PC-3 (cell line): Measurements from ENCODE around the gene P3H3.

Experiments
- EZH2 ChIP-seq: fragments of 300-600 bp; sonication (generic); IDR thresholded peaks from one replicate; pipeline ENCODE4 v1.6.1; 2017; ENCODE audit warnings: antibody characterized with exemption, mild to moderate bottlenecking, low read length; ENCODE audit not compliant: unreplicated experiment
- EZH2phosphoT487 ChIP-seq: fragments of 300-600 bp; sonication (generic); IDR thresholded peaks from 2 replicates; pipeline ENCODE4 v1.6.1; 2018; ENCODE audit warnings: mild to moderate bottlenecking, antibody characterized with exemption, low read length, borderline replicate concordance
- TF ChIP-seq, protein P1 (sequence below): fragments of 300-600 bp; sonication (generic); conservative IDR thresholded peaks from 2 replicates; pipeline ENCODE4 v1.5.1; 2017; ENCODE audit warnings: antibody characterized with exemption, low read depth, mild to moderate bottlenecking, low read length

- TF ChIP-seq, protein P1, sequence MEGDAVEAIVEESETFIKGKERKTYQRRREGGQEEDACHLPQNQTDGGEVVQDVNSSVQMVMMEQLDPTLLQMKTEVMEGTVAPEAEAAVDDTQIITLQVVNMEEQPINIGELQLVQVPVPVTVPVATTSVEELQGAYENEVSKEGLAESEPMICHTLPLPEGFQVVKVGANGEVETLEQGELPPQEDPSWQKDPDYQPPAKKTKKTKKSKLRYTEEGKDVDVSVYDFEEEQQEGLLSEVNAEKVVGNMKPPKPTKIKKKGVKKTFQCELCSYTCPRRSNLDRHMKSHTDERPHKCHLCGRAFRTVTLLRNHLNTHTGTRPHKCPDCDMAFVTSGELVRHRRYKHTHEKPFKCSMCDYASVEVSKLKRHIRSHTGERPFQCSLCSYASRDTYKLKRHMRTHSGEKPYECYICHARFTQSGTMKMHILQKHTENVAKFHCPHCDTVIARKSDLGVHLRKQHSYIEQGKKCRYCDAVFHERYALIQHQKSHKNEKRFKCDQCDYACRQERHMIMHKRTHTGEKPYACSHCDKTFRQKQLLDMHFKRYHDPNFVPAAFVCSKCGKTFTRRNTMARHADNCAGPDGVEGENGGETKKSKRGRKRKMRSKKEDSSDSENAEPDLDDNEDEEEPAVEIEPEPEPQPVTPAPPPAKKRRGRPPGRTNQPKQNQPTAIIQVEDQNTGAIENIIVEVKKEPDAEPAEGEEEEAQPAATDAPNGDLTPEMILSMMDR, result no peak
- TF ChIP-seq EZH2phosphoT487 (no peak), EZH2 (no peak)
Observed at GRCh38 chr12:6884539-6884938, 56.3 kb downstream of the P3H3 start.
